ENCODE measurements around the gene LYPD6.

- TF ChIP-seq POLR2A (IDR thresholded peaks at IDR 0.05): no peak
- TF ChIP-seq, protein P1, sequence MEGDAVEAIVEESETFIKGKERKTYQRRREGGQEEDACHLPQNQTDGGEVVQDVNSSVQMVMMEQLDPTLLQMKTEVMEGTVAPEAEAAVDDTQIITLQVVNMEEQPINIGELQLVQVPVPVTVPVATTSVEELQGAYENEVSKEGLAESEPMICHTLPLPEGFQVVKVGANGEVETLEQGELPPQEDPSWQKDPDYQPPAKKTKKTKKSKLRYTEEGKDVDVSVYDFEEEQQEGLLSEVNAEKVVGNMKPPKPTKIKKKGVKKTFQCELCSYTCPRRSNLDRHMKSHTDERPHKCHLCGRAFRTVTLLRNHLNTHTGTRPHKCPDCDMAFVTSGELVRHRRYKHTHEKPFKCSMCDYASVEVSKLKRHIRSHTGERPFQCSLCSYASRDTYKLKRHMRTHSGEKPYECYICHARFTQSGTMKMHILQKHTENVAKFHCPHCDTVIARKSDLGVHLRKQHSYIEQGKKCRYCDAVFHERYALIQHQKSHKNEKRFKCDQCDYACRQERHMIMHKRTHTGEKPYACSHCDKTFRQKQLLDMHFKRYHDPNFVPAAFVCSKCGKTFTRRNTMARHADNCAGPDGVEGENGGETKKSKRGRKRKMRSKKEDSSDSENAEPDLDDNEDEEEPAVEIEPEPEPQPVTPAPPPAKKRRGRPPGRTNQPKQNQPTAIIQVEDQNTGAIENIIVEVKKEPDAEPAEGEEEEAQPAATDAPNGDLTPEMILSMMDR (IDR thresholded peaks at IDR 0.05): no peak
- no peak for TF ChIP-seq POLR2AphosphoS5 (IDR thresholded peaks at IDR 0.05)
- TF ChIP-seq EP300 (IDR thresholded peaks at IDR 0.05): no peak
Observed at GRCh38 chr2:149334156-149334555, 3.8 kb downstream of the LYPD6 start.
